Uterus (tissue), 2 donors: ENCODE measurements around the gene ARHGAP42.

Source experiments
- CTCF ChIP-seq, 4 experiments: fragments of 200-600 bp in 2 of 4; fragments of 450-650 bp in 2 of 4; sonication (generic) in 2 of 4; IDR thresholded peaks; one replicate each; pipeline ENCODE4 v1.5.1; 2016 to 2019; ENCODE audit warnings: antibody characterized with exemption in 4 of 4, mild to moderate bottlenecking in 2 of 4, moderate library complexity in 1 of 4
- POLR2A ChIP-seq, 2 donors: fragments of 450-650 bp; IDR thresholded peaks; one replicate each; pipeline ENCODE4 v1.6.1; 2016; ENCODE audit warnings: antibody characterized with exemption in 2 of 2, mild to moderate bottlenecking in 1 of 2, moderate library complexity in 1 of 2

GRCh38 chr11:100825626-100826025 lies 138.5 kb downstream of the ARHGAP42 start:
- no peak for TF ChIP-seq CTCF (IDR thresholded peaks at IDR 0.05)
- TF ChIP-seq POLR2A (IDR thresholded peaks at IDR 0.05): no peak
